Measurements from ENCODE around the gene NUDT17. TPM values are rescaled to one million over a fixed set of nuclear protein-coding genes. Genes with fewer than 3 reads are reported as not detected.

NUDT17 gene
- total and polyA plus RNA-seq, 2 experiments from 2014 or later = 9.5 to 12.0 TPM

GRCh38 chr1:145857170-145857569, 11.7 kb downstream of the NUDT17 start:
- H3K9me3 ChIP-seq (ENCODE audit: low read depth) = no peaks in the 10 kb centered on the region
- no peak for TF ChIP-seq EZH2phosphoT487 (IDR thresholded peaks at IDR 0.05; ENCODE audit: insufficient read depth, low read depth)
- TF ChIP-seq EZH2 (IDR thresholded peaks at IDR 0.05; ENCODE audit: insufficient read depth, poor library complexity, severe bottlenecking) = no peak
- H3K9me2 ChIP-seq (ENCODE audit: insufficient read depth) = no peaks in the 10 kb centered on the region
- H3K36me3 ChIP-seq (ENCODE audit: low read depth) = peaks cover 30% of the 10 kb centered on the region
- no peak overlapping the region for H3K27ac ChIP-seq
- no peak overlapping the region for H3K9ac ChIP-seq
- H3K4me3 ChIP-seq = peak overlapping the region; percentile 96; the same call in 1 of the 2 replicates
- in situ Hi-C loops (cut with MboI) = loop anchor here (10.0 kb wide), 1 partner anchor 102 kb away; no protein-coding TSS in a partner anchor
- no peak for DNase-seq
- no peaks in the 10 kb centered on the region for H4K20me1 ChIP-seq (ENCODE audit: insufficient read depth)
- WGBS, 2 experiments (ENCODE audit: low coverage in 1 of 2, low lambda C conversion rate in 2 of 2, missing lambda C conversion rate in 2 of 2) = 70 to 71% methylated on average over 4 of the region's 4 CpGs
- no peak overlapping the region for H2AFZ ChIP-seq
- H3K4me1 ChIP-seq (ENCODE audit: insufficient read depth) = peaks cover 11% of the 10 kb centered on the region; the same call in 1 of the 2 replicates
- H3F3A ChIP-seq (ENCODE audit: insufficient read depth) = no peaks in the 10 kb centered on the region; the same call in 1 of the 2 replicates
- peaks cover 26% of the 10 kb centered on the region for H3K79me2 ChIP-seq (ENCODE audit: insufficient read depth)
- H3K27me3 ChIP-seq (replicated peaks; ENCODE audit: insufficient read depth) = no peaks in the 10 kb centered on the region
- H3K4me2 ChIP-seq (ENCODE audit: unreplicated experiment) = peak overlapping the region; percentile 85

GRCh38 chr1:145858238-145858900, 12.9 kb downstream of the NUDT17 start:
- in situ Hi-C loops (cut with MboI) = loop anchor here (10.0 kb wide), 1 partner anchor 104 kb away; no protein-coding TSS in a partner anchor
- Histone ChIP-seq H3K27me3 (replicated peaks; ENCODE audit: insufficient read depth) (no peaks in the 10 kb centered on the region), H3K79me2 (ENCODE audit: insufficient read depth) (peaks cover 26% of the 10 kb centered on the region), H3K36me3 (ENCODE audit: low read depth) (peaks cover 20% of the 10 kb centered on the region), H3K9ac (peak overlapping the region; percentile 86), H3K27ac (peak overlapping the region; percentile 77), H3K9me2 (ENCODE audit: insufficient read depth) (no peaks in the 10 kb centered on the region), H3K4me1 (ENCODE audit: insufficient read depth) (peaks cover 11% of the 10 kb centered on the region; the same call in 1 of the 2 replicates), H3K9me3 (ENCODE audit: low read depth) (no peaks in the 10 kb centered on the region), H3F3A (ENCODE audit: insufficient read depth) (no peaks in the 10 kb centered on the region), H4K20me1 (ENCODE audit: insufficient read depth) (no peaks in the 10 kb centered on the region), H2AFZ (peak overlapping the region; percentile 89), H3K4me3 (peak overlapping the region; percentile 96), H3K4me2 (ENCODE audit: unreplicated experiment) (peak overlapping the region; percentile 85)
- peak; percentile 81 for DNase-seq
- 3% methylated on average over 13 to 35 of the region's 35 CpGs for WGBS, 2 experiments (ENCODE audit: low coverage in 1 of 2, low lambda C conversion rate in 2 of 2, missing lambda C conversion rate in 2 of 2)
- TF ChIP-seq EZH2 (IDR thresholded peaks at IDR 0.05; ENCODE audit: insufficient read depth, poor library complexity, severe bottlenecking) (no peak), EZH2phosphoT487 (IDR thresholded peaks at IDR 0.05; ENCODE audit: insufficient read depth, low read depth) (no peak)

- in situ Hi-C loops (cut with MboI) = loop anchor here (10.0 kb wide), 1 partner anchor 104 kb away; no protein-coding TSS in a partner anchor
- TF ChIP-seq EZH2phosphoT487 (IDR thresholded peaks at IDR 0.05; ENCODE audit: insufficient read depth, low read depth) = no peak
- TF ChIP-seq EZH2 (IDR thresholded peaks at IDR 0.05; ENCODE audit: insufficient read depth, poor library complexity, severe bottlenecking) = no peak
These were observed 13.6 kb downstream of the NUDT17 start, which contains the start of gene PIAS3 for GRCh38 chr1:145858901-145859490. Gene PIAS3, minus strand, starts transcription at chr1:145859081. Its CDS starts 91 bp downstream, at chr1:145858990.

GRCh38 chr1:145859491-145860023, 14.1 kb downstream of the NUDT17 start:
- no peaks in the 10 kb centered on the region for H3F3A ChIP-seq (ENCODE audit: insufficient read depth)
- peaks cover 26% of the 10 kb centered on the region for H3K79me2 ChIP-seq (ENCODE audit: insufficient read depth)
- H2AFZ ChIP-seq = peak overlapping the region; percentile 89
- TF ChIP-seq EZH2 (IDR thresholded peaks at IDR 0.05; ENCODE audit: insufficient read depth, poor library complexity, severe bottlenecking) (no peak), EZH2phosphoT487 (IDR thresholded peaks at IDR 0.05; ENCODE audit: insufficient read depth, low read depth) (no peak)
- H3K4me3 ChIP-seq = peak overlapping the region; percentile 96
- peak; percentile 97 for DNase-seq
- H3K9me2 ChIP-seq (ENCODE audit: insufficient read depth) = no peaks in the 10 kb centered on the region
- WGBS, 2 experiments (ENCODE audit: low coverage in 1 of 2, low lambda C conversion rate in 2 of 2, missing lambda C conversion rate in 2 of 2) = 1% methylated on average over 33 to 38 of the region's 41 CpGs
- peak overlapping the region; percentile 86 for H3K9ac ChIP-seq
- peak overlapping the region; percentile 77 for H3K27ac ChIP-seq
- no peaks in the 10 kb centered on the region for H3K9me3 ChIP-seq (ENCODE audit: low read depth)
- no peaks in the 10 kb centered on the region for H3K27me3 ChIP-seq (replicated peaks; ENCODE audit: insufficient read depth)
- in situ Hi-C loops (cut with MboI) = loop anchor here (10.0 kb wide), 1 partner anchor 105 kb away; no protein-coding TSS in a partner anchor
- peak overlapping the region; percentile 79 for H3K4me2 ChIP-seq (ENCODE audit: unreplicated experiment)
- no peaks in the 10 kb centered on the region for H4K20me1 ChIP-seq (ENCODE audit: insufficient read depth)
- peaks cover 11% of the 10 kb centered on the region; the same call in 1 of the 2 replicates for H3K4me1 ChIP-seq (ENCODE audit: insufficient read depth)
- H3K36me3 ChIP-seq (ENCODE audit: low read depth) = peaks cover 15% of the 10 kb centered on the region

More at GRCh38 chr1:145858901-145859490, 13.6 kb downstream of the NUDT17 start, which contains the start of gene PIAS3:
- Histone ChIP-seq H3K36me3 (ENCODE audit: low read depth) (peaks cover 20% of the 10 kb centered on the region), H3K4me2 (ENCODE audit: unreplicated experiment) (peak within 1 kb of the TSS; percentile 85), H3K9me3 (ENCODE audit: low read depth) (no peaks in the 10 kb centered on the region), H3K9ac (peak within 1 kb of the TSS; percentile 86), H3K27ac (peak within 1 kb of the TSS; percentile 77), H3K4me3 (peak within 1 kb of the TSS; percentile 96), H3K27me3 (replicated peaks; ENCODE audit: insufficient read depth) (no peaks in the 10 kb centered on the region), H2AFZ (peak within 1 kb of the TSS; percentile 89), H4K20me1 (ENCODE audit: insufficient read depth) (no peaks in the 10 kb centered on the region), H3K9me2 (ENCODE audit: insufficient read depth) (no peaks in the 10 kb centered on the region), H3F3A (ENCODE audit: insufficient read depth) (no peaks in the 10 kb centered on the region), H3K79me2 (ENCODE audit: insufficient read depth) (peaks cover 26% of the 10 kb centered on the region), H3K4me1 (ENCODE audit: insufficient read depth) (peaks cover 11% of the 10 kb centered on the region; the same call in 1 of the 2 replicates)
- peak; percentile 99 for DNase-seq
- WGBS, 2 experiments (ENCODE audit: low coverage in 1 of 2, low lambda C conversion rate in 2 of 2, missing lambda C conversion rate in 2 of 2) = 0 to 1% methylated on average over 29 to 42 of the region's 42 CpGs
